ENCODE measurements around the gene PROM1.

Gene PROM1

GRCh38 chr4:15928883-15929282 lies 154.9 kb downstream of the PROM1 start:
- DNase-seq, result no peak
- Histone ChIP-seq H4K20me1 (ENCODE audit: insufficient read depth, low read length) (no peaks in the 10 kb centered on the region), H3K27me3 (replicated peaks; ENCODE audit: insufficient read depth, low read length) (no peaks in the 10 kb centered on the region), H3K27ac (ENCODE audit: low read length) (no peak overlapping the region), H2AFZ (ENCODE audit: low read length) (no peak overlapping the region), H3K79me2 (ENCODE audit: low read length) (no peaks in the 10 kb centered on the region), H3K36me3 (replicated peaks; ENCODE audit: insufficient read depth, low read length) (no peaks in the 10 kb centered on the region), H3K9me3 (replicated peaks; ENCODE audit: insufficient read depth, low read length) (no peaks in the 10 kb centered on the region), H3F3A (ENCODE audit: insufficient read depth, low read length) (no peaks in the 10 kb centered on the region), H3K9me2 (replicated peaks; ENCODE audit: insufficient read depth, low read length) (no peaks in the 10 kb centered on the region), H3K4me3 (ENCODE audit: low read length) (no peak overlapping the region), H3K9ac (ENCODE audit: low read length) (no peak overlapping the region), H3K4me2 (ENCODE audit: low read depth, low read length) (no peak overlapping the region), H3K4me1 (ENCODE audit: low read length) (no peaks in the 10 kb centered on the region)
- TF ChIP-seq EZH2 (optimal IDR thresholded peaks at IDR 0.05; ENCODE audit: low read depth, low read length), result no peak
- no peak for TF ChIP-seq EZH2phosphoT487 (IDR thresholded peaks at IDR 0.05; ENCODE audit: low read length)
- TF ChIP-seq CTCF (IDR thresholded peaks at IDR 0.05; ENCODE audit: low read length), result no peak

- DNase-seq, result no peak
- Histone ChIP-seq H4K20me1 (ENCODE audit: insufficient read depth, low read length) (no peaks in the 10 kb centered on the region), H3K4me2 (ENCODE audit: low read depth, low read length) (no peak overlapping the region), H3K79me2 (ENCODE audit: low read length) (no peaks in the 10 kb centered on the region), H3K4me3 (ENCODE audit: low read length) (no peak overlapping the region), H2AFZ (ENCODE audit: low read length) (no peak overlapping the region), H3K27me3 (replicated peaks; ENCODE audit: insufficient read depth, low read length) (no peaks in the 10 kb centered on the region), H3K9me3 (replicated peaks; ENCODE audit: insufficient read depth, low read length) (no peaks in the 10 kb centered on the region), H3K36me3 (replicated peaks; ENCODE audit: insufficient read depth, low read length) (no peaks in the 10 kb centered on the region), H3K4me1 (ENCODE audit: low read length) (no peaks in the 10 kb centered on the region), H3K27ac (ENCODE audit: low read length) (no peak overlapping the region), H3K9ac (ENCODE audit: low read length) (no peak overlapping the region), H3K9me2 (replicated peaks; ENCODE audit: insufficient read depth, low read length) (no peaks in the 10 kb centered on the region), H3F3A (ENCODE audit: insufficient read depth, low read length) (no peaks in the 10 kb centered on the region)
- TF ChIP-seq CTCF (IDR thresholded peaks at IDR 0.05; ENCODE audit: low read length) (no peak), EZH2phosphoT487 (IDR thresholded peaks at IDR 0.05; ENCODE audit: low read length) (no peak), EZH2 (optimal IDR thresholded peaks at IDR 0.05; ENCODE audit: low read depth, low read length) (no peak)
These were observed 157.3 kb downstream of the PROM1 start for GRCh38 chr4:15926486-15926885.

GRCh38 chr4:15925830-15926229 lies 158.0 kb downstream of the PROM1 start:
- Histone ChIP-seq H3F3A (ENCODE audit: insufficient read depth, low read length) (no peaks in the 10 kb centered on the region), H4K20me1 (ENCODE audit: insufficient read depth, low read length) (no peaks in the 10 kb centered on the region), H3K4me2 (ENCODE audit: low read depth, low read length) (no peak overlapping the region), H3K9ac (ENCODE audit: low read length) (no peak overlapping the region), H3K27ac (ENCODE audit: low read length) (no peak overlapping the region), H3K9me2 (replicated peaks; ENCODE audit: insufficient read depth, low read length) (no peaks in the 10 kb centered on the region), H3K36me3 (replicated peaks; ENCODE audit: insufficient read depth, low read length) (no peaks in the 10 kb centered on the region), H3K79me2 (ENCODE audit: low read length) (no peaks in the 10 kb centered on the region), H3K4me3 (ENCODE audit: low read length) (no peak overlapping the region), H3K4me1 (ENCODE audit: low read length) (no peaks in the 10 kb centered on the region), H3K9me3 (replicated peaks; ENCODE audit: insufficient read depth, low read length) (no peaks in the 10 kb centered on the region), H3K27me3 (replicated peaks; ENCODE audit: insufficient read depth, low read length) (no peaks in the 10 kb centered on the region), H2AFZ (ENCODE audit: low read length) (no peak overlapping the region)
- DNase-seq, result no peak
- no peak for TF ChIP-seq EZH2phosphoT487 (IDR thresholded peaks at IDR 0.05; ENCODE audit: low read length)
- TF ChIP-seq EZH2 (optimal IDR thresholded peaks at IDR 0.05; ENCODE audit: low read depth, low read length), result no peak
- TF ChIP-seq CTCF (IDR thresholded peaks at IDR 0.05; ENCODE audit: low read length), result no peak
